ENCODE results near the gene PLXDC1.

DNA sequence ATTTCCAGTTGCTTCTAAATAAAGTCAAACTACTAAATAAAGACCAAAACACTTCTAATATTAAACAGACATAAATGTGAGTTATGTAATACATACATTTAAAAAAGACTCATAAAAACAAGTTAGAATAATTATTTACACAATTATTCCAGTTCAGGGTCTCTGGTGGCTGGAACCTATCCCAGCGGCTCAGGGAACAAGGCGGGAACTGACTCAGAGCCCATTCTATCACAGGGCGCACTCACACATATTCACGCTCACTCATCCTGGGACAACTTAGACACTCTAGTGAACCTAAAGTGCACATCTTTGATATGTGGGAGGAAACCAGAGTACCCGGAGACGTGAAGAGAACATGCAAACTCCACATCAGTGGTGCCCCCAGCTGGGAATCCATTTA lies 25.0 kb downstream of the PLXDC1 start:
- TF ChIP-seq SUZ12 (IDR thresholded peaks at IDR 0.05; ENCODE audit: extremely low read depth, insufficient read depth, insufficient read length) (no peak), YY1 (IDR thresholded peaks at IDR 0.05; ENCODE audit: insufficient read depth, insufficient read length) (no peak)

Data from NT2/D1 (cell line).